ENCODE measurements around the gene BCL2.

BCL2 gene

DNA sequence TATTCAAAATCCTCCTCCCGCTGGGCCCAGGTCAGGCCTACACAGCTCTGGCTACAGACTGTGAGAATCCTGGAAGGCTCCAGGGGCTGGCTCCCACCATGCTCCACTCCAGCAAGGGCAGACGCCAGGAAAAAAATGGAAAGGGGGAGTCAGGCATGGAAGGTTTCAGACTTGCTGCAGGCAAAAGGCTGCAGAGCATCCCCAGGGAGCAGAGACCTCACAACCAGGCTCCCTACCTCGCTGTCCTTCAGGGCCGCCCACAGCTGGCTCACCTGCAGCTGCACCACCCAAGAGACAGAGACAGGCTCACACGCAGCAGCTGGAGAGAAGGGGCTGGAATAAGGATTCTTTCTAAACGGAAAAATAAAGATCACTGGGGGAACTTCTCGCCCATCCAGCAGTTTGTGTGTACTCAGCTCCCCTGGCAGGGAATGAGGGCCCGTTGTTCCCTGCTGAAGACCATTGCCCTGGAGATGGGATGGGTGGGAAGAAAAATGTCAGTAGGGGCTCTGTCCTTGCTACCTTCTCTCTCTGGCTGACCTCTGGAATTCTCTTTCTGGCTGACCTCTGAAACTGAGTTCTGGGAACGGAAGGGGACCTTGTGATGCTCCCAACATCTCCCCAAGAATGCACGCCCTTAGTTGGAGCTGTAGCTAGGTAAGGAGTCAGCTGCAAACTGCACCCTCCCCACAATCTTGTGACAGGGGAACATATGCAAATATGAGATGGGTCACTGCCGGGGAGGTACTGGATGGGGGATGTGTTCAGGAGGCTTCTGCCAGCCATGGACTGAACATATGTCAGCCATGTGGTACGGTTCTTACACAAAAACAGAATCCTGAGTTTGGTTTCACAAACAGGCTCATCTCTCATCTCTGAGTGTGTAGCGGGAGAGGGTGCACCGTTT, 34.5 kb downstream of the BCL2 start:
- no peak for DNase-seq

- DNase-seq: no peak
These were observed 35.3 kb downstream of the BCL2 start for GRCh38 chr18:63284173-63284799.

GRCh38 chr18:63283305-63284094, 36.1 kb downstream of the BCL2 start:
- DNase-seq: no peak

GRCh38 chr18:63282793-63283192, 36.8 kb downstream of the BCL2 start:
- DNase-seq: no peak

DNA sequence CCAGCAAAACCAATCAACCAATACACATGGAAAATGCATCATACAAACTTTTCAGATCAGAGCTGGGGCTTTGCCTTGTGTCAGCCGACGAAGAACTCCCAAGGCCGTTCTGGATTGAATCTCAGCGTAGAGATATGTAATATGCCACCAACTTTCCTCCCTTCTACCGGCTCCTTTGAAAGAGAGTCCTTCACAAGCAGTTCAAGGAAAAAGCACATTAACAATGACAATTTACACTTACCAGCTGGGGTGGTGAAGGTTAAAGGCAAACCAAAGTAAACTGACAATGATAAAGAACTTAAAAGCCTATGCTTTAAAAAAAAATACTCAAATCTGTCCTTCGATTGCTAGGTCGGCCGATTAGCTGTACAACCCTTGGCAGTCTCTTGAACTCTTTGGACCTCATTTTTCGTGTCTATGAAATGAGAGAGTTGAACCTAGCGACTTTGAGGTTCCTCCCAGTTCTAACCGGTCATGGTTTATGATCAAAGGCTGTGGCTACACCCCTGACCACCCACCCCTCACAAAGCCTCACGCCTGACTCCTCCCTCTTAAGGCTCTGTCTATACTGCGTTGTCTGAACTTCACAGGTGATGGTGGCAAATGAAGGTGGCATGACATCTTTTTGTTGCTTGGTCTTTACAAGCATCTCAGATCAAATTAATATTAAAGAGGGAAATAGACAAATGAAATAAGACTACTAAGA, 46.2 kb downstream of the BCL2 start:
- no peak for DNase-seq

GRCh38 chr18:63272638-63273037, 46.9 kb downstream of the BCL2 start:
- DNase-seq: no peak

- DNase-seq: peak in 1 of 2 donors; percentile 31
These were observed 47.7 kb downstream of the BCL2 start for GRCh38 chr18:63271881-63272299.

DNA sequence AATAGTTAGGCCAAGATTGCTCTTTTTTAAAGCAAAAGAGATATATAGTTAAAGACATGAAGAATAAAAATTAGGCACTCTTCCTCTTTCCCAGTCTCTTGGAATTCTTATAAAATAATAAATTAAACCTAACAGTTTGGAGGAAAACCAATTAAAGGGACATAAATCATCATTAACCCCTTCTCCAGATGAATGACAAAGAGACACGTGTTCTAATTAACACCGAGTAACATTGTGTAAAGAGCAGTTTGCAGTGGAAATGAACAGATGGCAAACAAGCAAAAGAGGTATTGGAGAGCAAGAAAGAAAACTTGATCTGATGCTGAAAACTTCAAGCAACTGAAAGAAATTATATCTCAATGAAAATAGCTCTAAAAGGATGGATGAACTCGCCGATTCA, 48.4 kb downstream of the BCL2 start:
- DNase-seq: no peak

DNA sequence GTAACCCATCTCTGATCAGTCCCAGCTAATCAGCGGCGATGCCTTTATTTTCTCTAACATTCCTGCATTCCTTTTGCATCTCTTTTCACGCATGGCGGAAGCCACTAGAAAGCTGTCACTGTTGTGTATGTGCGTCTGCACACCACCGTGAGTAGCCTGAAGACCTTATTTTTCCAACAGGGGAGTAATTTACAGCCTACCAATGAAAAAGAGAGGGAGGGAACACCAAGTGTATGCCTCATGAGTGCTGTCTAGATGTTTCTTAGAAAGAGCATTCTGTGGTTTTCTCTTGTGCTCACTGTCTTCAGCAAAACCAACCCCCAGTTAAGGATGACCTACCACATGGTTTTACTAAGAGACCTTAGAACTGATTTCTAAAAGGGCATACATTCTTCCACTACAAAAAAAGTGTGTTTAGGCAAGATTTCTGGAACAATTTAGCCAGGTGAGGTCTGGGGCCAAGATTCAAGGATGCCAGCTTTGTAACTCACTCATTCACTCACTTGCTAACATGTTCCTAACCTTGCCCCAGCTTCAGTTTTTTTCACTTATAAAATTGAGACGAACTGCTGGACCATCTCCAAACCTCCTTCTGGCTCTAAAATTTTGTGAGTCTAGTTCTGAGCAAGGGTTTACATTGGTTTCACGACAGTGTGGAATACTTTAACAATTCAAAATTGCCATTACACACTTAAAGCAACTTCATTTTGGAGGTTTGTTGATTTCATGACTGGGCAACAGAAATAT, 51.4 kb downstream of the BCL2 start:
- DNase-seq: no peak

DNA sequence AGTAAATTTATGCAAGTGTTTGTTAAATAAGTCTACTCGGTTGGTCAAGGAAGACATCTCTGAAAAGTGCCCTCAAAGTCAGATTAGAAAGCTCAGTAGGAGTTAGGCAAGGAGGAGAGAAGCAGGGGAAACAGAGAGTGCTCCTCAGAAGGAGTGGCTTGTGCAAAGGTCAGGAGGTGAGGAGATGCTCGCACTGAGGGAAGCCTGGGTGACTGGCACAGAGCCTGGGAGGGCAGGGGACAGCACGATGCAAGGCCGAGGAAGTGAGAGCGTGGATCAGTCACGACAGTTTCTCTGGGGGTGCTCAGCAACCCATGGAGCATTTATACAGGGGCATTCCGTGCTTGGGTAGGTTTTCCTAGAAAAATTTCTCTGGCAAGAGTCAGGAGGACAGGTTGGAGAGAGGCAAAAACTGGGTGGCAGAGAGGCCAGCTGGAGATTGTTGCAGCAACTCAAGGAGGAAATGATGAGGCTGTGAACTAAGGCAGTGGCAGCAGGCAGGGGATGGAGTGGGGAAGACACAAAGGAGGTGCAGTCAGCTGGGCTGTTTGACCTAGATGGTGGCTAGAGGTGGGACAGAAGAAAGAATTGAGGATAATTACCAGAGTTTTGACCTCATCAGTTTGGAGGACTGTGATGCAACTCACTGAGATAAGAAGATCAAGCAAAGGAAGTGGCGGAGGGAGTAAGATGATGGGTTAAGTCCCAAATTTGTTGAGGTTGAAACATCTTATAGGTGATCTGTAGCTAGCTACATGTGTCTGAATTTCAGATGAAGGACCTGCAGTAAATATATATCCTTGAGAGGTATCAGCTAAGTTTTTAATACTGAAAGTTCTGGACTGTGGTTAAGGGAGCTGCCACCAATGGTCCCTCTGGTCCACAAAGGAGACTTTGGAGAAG, 52.4 kb downstream of the BCL2 start:
- no peak for DNase-seq

DNA sequence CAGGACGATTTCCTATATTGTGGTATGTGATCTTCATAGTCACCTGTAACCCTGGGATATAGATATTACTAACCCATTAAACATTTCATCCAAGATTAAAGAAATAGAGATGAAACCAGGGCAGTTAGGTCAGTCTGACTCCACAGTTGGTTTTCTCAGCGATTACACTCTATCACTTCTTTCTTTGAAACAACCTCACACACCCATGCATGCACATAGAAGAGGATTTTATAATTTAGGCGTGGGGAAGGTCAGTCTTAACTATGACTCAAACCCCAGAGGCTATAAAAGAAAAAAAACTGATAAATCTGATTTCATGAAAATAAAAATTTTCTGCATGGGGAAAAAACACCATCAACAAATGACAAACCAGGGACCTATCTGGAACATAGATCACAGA, 54.2 kb downstream of the BCL2 start:
- DNase-seq: no peak

DNA sequence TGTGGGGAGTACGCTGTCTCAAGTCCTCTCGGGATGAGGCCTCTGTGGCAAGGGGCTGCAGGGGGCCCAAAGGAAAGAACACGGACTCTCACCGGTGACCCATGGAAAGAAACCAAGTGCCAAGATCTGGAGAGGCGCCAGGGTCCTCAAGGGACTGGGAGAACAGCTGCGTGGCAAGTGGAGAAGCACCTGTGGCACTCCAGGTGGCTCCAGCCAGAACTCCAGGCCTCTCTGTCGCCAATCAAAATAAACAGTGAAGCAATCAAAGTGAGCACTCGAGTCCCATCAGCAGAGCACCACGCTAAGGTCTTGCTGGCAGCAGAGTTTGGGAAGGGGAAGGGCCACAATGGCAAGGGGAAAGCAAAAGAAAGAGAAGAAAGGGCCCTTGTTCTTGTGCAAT, 54.7 kb downstream of the BCL2 start:
- no peak for DNase-seq

DNA sequence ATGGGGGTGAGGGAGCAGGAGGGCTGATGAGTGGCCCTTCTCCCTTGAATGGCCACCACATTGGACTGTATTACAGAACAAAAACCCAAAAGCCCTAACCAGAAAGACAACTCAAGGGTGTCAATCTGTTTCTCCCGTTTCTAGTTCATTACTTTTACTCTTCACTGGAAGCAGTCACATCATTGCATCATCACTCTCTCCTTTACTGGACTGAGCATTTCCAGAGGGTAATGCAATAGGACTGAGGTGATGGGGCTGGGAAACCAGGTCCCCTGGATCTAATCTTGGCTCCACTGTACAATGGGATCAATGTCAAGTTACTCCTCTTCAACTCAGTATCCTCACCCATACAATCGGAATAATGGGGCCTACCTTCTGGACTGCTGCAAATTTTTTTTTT, 56.1 kb downstream of the BCL2 start:
- DNase-seq: no peak

- no peak for DNase-seq
These were observed 56.9 kb downstream of the BCL2 start for GRCh38 chr18:63262369-63263335.

DNA sequence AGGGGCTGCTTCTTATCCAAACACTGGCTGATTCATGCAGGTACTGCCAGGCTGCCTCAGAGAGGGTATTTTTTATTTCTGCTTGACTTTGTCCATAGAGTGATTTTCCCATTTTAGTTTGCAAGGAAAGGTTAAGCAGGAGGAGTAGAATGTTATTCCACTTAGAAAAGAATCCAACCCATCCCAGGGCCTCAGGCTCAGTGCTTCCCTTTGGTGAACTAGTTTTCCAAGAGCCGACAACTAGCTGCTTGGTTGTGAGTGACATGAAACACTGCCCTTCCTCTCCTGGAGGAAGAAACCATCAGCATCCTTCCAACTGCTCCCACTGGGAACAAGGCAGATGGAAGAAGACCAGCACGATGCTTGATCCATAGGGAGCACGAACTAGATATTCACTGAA, 58.5 kb downstream of the BCL2 start:
- DNase-seq: no peak

GRCh38 chr18:63260380-63260754, 59.2 kb downstream of the BCL2 start:
- DNase-seq: no peak

GRCh38 chr18:63259567-63260379, 59.8 kb downstream of the BCL2 start:
- DNase-seq: no peak

DNA sequence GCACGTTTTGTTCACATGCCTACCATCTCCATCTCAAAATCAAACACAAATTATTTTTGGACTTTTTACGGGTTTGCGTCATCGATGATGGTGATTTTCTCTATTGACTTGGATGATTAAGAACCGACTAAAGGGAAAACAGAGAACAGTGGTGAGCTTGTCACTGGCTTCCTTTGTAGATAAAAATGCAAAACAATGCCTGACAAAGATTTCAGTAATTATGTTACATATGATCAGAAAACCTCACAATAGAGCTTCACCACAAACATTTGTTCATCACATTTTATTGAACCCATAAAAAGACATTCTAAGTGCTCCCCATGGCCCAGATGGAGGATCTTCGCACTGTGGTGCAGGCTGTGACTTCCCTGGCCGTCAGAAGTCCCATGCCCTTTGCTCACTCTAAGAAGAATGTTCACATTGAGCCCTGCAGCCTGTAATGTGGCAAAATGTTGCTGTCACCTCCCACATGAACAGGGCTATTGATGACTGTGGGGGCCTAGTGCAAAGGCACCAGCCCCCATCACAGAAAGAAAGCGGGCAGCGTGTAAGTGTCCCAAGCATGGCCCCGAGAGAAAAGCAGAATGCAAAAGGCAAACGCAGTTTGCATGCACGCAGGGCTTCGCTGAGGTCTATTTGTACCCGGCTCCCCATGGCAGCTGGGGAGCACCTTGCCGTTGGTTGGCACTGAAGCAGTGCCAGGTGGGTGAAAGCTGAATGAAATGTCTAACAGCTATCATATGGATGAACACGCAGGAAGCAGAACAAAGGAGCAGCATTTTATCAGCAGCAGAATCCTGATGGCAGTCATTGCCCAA, 60.6 kb downstream of the BCL2 start:
- DNase-seq: no peak
